Umbilical cord (tissue), 2 donors: Measurements from ENCODE around the gene KSR2. TPM values are rescaled to one million over a fixed set of nuclear protein-coding genes. Genes with fewer than 3 reads are reported as not detected.
A peak's percentile ranks its signal among the peaks of the same experiment; 100 is the strongest.

Experiments used
- DNase-seq: peaks from one replicate; pipeline ENCODE4 v3.0.0-alpha.2; 2015; ENCODE audit warnings: low spot score
- total RNA-seq: library from RNA; depleted of rRNA; stranded (reverse); fragments of >200 nt; gene quantifications from one replicate; pipeline ENCODE4 v1.2.3, GENCODE V29; 2014; ENCODE audit warnings: low replicate concordance; ENCODE audit not compliant: insufficient read depth

KSR2 gene
- total RNA-seq, 1 donor from 2014 or later, result 0.72 TPM

DNA sequence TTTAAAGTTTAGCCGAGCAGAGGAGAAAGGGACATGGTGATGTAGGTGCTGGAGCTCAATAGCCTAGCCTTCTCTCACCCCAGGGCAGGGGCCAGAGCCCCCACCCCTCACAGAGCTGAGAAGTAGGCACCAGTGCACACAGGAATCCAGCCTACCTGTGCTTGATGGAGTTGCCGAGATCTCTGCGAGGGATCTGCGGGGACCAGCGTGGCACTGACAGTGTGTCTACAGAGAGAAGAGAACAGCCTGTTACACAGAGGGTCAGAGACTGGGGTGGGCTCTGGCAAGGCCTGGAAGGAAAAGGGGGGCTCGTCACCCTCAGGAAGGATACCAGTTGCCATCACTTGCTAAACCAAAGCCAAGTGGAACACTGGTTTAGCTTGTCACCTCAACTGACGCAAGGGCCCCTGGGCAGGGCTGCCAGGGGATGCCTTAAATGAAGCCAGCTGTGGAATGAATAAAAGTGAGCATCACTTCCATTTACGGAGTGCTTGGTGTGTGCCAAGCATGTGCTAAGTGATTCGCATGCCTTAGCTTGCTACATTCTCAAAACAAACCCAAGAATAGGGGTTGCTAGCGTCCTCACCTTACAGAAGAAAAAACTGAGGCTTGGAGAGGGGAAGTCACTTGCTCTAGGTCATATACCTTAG is 386.5 kb downstream of the KSR2 start:
- DNase-seq, result no peak

DNA sequence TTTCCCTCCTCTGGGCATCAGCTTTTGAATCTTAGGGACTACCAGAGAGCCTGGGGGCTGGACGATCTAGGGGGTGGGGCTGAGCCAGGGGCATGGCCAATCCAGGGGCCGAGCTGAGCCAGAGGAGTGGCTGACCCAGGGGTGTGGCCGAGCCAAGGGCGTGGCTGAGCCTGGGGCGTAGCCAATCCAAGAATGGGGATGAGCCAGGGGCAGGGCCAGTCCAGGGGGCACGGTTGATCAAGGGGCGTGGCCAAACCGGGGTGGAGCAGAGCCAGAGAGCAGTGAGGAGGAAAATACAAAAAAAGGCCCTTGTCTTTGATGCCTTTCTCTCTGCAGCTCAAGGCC is 388.1 kb downstream of the KSR2 start:
- DNase-seq, result peak; percentile 71

DNA sequence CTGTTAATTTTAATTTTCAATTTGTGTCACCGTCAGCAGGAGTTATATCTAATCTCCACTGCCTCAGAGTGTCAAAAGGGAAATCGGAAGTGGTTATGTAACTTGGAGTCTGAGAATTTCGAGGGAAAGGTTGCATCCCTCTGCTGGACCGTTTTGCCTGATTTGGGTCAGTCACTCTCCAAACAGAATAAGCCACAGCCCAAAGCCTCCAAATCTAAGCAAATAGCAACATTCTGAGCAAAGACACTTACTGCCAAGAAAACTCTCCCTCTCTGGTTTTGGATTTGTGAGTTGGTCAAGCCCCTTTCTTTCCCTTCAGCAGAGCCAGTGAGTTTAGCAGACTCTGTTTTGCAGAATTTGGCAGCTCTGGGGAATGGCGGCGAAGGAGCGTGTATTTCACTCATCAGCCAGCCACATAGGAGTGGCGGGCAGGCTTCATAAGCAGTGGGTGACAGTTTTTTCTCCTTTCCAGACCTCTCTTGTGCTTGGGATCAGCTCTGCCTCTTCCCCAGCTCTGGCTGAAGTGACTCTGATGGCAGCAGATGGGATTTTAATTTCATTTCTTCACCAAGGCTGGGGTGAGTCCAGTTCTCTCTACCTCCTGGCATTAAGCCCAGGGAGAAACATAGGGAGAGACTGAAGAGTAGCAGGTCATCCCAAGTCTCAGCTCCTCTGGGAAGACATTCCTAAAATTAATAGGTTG is 388.6 kb downstream of the KSR2 start:
- peak; percentile 53 for DNase-seq

DNA sequence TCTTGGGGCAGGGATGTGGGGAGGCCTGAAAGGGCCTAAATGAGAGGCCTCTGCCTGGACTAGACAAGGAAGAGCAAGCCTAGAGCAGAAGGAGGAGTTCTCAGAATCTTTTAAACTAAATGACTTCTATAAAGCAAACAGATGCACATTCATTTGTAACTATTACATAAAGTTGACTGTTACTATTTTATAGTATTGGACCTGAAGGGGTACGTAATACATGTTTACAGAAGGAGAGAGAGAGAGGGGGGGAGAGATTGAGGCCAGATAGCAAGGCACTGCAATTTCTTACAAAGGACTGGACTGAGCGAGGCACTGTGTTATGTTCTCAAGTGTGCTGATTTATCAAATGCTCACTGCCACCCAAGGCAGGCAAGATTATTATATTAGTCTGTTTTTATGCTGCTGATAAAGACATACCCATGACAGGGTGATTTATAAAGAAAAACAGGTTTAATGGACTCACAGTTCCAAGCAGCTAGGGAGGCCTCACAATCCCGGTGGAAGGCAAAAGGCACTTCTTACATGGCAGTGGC is 391.6 kb downstream of the KSR2 start:
- DNase-seq, result no peak

DNA sequence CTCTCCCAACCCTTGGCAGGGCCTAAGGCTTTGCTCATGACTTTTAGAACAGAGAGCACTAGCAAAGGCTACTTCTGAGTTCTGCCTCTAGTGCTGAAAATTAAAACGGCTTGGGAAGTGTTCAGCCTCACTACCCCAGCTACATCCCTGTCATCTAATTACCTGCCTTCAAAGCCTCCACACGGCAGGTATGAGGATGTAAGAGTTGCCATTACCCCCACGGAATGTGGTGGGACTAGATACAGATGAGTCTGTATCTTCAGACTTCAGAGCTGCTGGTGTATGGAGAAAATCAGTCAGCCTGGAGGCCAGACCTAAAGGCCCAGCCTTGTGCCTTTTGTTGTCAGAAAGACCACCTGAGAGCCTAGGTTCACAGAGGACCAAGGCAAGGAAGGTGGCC is 392.7 kb downstream of the KSR2 start:
- no peak for DNase-seq

DNA sequence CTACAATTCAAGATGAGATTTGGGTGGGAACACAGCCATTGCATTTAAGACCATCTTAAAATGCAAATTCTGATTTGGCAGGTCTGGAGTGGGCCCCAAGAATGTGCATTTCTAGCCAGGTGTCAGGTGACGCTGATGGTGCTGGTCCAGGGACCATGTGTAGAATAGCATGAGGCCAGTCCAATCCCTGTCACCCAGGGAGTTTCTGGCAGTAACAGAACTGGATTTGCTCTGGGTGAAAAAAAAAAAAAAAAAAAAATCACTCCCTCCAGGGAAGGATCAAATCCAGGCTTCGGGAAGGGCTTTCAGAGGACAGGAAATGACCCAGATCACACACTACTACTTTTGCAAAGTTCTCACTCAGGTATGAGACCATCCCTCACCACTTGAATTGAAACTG is 394.1 kb downstream of the KSR2 start:
- no peak for DNase-seq

DNA sequence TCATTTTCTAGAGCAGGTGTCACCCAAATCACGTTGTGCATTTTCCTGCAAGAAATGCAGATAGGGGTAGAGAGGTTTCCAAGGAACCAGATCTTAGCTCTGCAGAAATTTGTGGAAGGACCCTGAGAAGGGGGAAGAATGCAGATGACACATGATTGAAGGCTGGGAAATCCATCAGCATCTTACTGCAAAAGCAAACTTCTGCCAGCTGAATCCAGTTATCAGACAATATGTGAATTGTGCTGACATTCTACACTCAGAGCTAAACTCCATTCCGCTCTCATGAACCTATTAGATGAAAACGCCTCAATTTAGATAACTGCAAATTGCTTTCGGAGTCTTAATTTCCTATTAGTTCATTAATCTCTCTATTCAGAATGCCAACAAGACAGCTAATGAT is 396.0 kb downstream of the KSR2 start:
- no peak for DNase-seq

DNA sequence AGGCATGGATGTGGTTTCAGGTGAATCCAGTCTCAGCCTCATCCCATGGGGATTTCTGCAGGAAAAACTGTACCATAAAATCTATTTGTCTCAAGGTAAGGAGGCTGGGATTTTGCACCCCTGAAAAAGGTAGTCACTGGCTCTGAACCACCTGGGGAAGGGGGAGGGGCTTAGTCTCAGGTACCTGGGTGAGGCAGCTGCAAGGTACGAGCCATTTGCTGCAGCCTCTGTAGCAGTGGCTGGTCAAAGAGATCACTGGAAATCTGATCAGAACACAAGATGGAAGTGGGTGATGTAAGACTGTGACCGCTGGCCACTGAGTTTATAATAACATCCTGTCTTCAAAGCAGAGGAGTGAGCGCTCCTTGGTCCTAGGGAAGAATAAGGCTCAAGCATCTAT is 397.5 kb downstream of the KSR2 start:
- no peak for DNase-seq

DNA sequence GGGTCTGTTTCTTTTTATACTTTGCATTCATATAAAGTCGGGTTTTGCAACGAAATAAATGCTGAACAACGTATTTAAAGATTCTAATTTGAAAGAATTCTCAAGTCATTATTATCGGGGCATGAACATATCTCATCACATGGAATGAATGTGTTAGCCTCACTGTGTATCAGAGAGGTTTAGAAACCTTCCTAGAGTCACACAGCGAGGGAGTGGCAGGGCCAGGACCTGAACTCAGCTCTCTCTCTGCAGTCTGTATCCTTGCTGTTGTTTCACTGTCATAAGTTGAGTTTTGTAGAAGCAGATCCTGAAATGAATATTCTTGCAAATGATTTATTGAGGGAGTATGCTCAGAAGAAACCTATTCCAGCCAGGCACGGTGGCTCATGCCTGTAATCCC is 398.2 kb downstream of the KSR2 start:
- no peak for DNase-seq

DNA sequence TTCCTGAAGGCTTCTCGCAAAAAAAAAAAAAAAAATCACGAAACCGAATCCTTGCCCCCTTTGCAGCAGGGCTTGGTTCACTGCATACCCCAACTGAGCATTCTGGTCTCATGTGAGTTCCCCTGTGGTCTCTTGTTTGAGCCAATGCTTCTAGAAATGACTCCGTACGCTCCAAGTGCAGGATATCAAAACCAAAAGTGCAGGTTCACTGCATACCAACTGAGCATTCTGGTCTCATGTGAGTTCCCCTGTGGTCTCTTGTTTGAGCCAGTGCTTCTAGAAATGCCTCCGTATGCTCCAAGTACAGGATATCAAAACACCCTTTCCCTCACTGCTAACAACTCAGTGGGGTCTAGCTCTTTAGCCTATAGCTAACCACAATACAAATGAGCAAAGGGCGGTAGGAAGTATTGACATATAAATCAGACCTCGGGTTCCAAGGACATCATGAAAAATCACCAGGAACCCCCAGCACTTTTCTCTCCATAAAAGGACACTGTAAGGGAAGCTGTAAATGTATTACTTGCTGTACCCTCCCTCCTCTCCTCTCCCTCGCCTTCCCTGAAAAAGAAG is 401.1 kb downstream of the KSR2 start:
- DNase-seq, result no peak

DNA sequence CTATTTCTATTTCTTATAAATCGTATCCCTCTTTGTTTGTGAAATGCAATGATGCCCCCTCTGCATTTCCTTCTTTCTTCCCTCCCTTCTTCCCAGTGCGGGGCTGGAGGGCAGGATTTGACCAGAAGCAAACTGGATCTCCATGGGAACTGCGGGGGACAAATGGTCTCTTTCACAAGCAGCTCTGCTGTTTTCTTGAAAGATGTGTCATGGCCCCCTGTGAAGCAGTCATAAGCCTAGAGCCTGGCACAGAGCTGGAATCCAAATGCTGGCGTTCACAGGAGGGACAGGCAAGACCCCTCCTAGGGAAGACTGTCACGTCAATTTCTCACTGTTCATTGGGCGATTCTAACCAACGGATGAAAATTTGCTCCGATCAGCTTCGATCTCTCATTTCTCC is 403.9 kb downstream of the KSR2 start:
- no peak for DNase-seq

DNA sequence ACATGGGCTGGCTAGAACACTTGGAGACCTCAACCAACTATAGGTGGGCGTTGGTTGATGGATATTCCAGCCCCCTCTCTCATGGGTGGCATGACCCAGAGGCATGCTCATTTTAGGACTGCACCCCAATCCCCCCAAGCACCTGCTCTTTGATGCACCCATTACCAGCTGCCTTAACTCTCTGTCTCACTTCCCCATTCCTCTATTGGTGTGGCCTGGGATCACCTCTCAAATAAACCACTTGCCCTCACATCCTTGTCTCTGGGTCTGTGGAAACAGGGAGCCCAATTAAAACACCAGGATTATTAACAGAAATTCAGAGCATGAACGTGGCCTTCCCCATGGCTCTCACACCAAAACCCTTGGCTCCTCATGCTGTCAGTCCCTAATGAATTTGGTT is 405.1 kb downstream of the KSR2 start:
- no peak for DNase-seq

DNA sequence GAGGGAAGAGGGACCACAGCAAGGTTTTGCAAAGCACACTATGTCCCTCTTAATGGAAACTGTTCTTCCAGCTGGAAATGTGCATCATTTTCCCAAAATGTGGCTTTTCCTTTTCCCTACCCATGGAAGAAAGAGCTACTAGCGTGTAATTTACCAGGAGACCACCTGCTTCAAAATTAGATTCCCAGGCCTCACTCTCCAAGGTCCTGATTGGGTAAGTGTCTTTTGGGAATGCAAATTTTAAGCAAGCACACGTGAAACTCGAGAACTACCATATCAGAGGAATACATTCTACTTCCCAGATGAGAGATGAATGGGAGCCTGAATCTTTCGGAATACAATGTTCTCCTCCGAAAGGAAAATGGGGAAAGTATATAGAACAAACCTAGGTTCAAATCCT is 405.8 kb downstream of the KSR2 start:
- no peak for DNase-seq

DNA sequence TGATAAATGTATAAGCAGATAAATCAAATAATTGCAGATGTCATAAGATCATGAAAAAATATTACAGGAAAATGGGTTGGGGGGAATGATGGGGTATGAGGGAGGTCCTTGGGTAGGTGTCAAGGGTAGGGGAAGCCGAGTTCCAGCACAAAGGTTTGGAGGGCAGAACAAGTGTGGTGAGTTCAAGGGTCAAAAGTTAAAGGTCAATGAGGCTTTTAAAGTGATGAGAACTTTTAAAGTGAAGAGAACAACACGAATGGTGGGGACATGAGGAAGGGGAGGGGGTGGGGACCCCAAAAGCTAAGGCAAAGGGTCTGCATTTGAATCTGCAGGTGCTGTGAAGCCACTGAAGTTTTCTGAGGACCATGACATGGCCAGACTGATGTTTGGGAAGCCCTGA is 406.8 kb downstream of the KSR2 start:
- DNase-seq, result no peak

DNA sequence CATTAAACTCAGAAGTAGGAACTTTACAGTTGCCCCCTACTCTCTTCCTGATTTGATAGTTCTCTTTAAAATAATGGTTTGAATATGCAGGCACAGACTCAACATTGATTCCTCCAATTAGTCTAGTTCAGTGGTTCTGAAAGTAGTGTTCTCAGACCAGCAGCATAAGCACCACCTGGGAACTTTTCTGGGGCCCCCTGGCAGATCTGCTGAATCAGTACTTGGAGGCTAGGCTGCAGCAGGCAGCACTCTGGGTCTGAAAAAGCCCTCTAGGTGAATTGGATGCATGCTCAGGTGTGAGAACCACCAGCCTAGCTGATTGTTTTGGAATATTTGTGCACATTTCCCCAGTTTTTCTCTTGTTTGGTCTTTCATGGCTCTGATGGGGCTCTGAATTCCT is 408.8 kb downstream of the KSR2 start:
- DNase-seq, result no peak

DNA sequence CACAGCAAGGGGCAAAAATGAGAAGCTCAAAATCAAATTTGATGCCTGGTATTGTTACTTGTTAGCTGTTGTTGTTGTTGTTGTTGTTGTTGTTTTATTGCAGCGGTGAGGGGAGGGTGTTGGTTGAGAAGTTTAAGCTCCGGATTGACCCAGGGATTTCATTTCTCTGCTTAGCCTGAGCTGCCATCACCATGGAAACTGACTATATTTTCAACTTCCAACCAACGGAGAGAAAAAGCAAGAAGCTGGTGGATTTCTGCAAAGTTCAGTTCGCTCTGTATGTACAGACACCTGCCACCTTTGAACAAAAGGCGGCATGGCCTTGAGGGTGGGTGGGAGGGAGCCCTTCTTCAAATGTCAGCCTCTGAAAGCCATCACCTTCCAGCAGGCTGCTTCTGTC is 412.9 kb downstream of the KSR2 start:
- no peak for DNase-seq

DNA sequence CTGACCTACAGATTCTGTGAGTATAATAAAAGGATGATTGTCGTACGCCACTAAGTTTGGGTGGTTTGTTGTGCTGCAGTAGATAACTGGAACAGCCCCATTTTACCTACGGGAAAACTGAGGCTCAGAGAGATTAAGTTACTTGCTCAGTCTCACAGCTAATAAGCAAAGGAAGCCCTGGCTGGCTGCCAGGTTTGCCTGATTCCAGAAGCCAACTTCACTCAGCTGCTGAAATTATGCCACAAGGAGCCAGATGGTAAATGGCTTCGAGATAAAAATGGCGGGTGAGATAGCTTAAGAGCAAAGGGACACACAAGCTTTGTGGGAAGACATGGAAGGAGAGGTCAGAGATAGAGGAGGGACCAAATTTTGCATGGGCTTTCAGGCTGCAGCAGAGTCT is 415.8 kb downstream of the KSR2 start:
- no peak for DNase-seq

DNA sequence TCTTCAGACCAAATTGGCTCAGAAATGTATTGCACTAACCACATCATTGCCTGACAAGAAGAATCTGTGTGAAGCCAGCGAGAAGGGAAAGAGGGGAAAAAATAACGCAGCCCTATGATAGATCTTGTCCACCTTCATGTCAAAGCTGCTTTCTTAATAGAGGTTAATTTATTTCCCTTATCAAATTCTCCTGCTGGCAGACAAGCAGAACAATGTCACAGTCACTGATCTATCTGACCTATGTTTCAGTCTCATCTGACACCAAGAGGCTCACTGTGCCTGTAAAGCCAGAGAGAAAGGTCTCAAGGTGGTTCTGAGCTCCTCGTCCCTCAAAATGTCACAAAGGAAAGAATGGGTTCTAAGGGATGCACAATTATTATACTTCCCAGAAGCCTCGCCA is 417.1 kb downstream of the KSR2 start:
- DNase-seq, result no peak

DNA sequence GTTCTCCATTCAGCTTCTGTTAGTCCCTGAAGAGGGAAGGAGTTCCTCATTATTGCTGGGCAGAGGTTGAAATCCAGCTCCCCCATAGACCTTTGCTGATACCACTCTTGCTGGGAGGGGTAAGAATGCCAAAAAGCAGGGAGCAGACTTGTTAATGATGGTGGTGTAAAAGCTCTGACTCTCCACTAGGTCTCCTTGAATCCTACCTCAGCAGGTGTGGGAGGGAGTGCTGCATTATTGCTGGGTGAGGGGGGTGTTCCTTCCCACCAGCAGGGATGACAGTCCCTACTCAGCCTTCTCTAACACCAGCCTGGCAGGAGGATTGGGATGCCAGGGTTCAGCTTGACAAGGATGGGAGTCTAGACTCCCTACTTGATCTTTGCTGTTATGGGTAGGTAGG is 421.6 kb downstream of the KSR2 start:
- no peak for DNase-seq

DNA sequence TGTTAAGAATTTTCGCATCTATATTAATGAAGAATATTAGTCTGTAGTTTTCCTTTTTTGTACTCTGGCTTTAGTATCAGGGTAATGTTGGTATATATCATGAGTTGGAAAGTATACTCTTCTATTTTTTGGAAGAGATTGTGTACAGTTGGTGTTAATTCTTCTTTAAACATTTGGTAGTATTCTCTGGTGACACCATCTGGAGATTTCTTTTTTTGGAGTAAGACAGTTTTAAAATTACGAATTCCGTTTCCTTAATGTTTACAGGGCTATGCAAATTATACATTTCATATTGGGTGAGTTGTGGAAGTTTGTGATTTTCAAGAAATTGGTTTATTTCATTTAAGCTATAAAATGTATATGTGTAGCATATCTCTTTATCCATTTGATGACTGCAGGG is 423.6 kb downstream of the KSR2 start:
- DNase-seq, result no peak

DNA sequence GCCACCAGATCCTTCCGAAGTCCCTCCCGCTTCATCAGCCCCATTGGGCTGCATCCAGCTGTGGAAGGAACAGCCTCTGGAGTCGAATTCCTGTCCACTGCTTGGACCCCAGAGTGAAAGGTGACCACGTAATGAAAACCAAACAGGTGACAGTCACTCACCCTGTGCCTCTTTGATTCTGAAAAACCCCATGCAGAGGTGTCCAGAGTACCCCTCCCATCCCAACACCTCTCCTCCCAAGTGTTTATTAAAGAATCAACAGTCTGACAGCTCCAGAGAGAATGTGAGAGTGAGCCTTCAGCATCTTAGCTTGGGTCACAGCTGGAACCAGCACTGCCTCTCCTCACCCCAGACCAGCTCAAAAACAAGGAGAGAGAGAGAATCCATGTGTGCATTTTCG is 428.8 kb downstream of the KSR2 start:
- no peak for DNase-seq

DNA sequence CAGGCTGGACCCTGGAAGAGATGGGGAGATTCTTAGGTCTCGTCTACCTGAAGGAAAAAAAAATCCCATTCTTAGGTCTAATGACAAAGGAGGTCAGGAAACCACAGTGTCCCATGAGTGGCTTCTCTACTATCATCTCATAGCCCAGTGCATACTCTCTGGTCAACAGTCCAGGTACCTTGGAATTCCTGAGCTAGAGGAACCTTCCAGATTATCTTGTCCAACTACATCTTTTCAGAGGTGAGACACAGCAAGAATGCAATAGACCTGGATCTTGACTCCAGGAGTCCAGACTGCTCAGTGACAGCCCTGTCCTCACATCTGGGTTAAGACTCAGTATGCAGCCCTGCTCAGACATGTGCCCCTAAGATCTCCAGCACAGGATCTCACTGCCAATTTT is 429.9 kb downstream of the KSR2 start:
- no peak for DNase-seq

DNA sequence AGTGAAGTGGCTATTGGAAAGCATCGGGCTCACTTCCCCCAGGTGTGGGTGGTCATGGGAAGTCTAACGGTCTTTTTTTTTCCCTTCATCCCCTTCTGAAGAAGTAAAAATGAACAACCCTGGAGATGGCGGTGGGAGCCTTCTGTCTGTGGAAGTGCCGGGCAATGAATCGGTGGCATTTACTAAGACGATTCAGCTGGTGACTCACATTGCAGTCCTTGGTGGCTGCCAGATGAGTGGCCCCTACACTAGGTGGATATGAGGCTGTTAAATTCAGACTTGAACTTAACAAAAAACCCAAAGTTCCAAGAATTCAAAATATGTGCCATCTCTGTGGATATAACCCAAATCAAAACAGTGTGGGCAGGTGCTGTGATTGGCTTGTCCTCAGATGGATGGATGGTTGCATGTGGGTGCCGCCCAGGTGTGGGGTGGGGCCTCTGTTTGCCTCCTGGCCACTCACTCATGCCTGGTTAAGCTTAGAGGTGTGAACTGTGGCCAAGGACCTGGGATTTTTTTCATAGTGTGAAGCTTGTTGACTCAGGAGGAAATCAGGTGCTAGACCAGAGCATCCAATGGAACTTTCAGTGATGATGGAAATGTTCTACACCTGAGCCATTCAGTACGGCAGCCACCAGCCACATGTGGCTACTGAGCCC is 430.6 kb downstream of the KSR2 start:
- no peak for DNase-seq
